K562 (cell line): Measurements from ENCODE around the gene CALML4. TPM values are rescaled to one million over a fixed set of nuclear protein-coding genes. Genes with fewer than 3 reads are reported as not detected.

ENCODE experiments used
- ATF3 ChIP-seq, 2 experiments: fragments of 450-650 bp in 1 of 2; sonication (generic) in 1 of 2; formaldehyde crosslinking in 1 of 2; IDR thresholded peaks in 1 of 2; conservative IDR thresholded peaks in 1 of 2; 2 replicates each; pipeline versions ENCODE4 v1.6.1 to v1.8.1; 2016 to 2023; ENCODE audit warnings: mild to moderate bottlenecking in 2 of 2, moderate library complexity in 2 of 2, inconsistent platforms in 1 of 2, missing genetic modification reagents in 1 of 2
- ATF4 ChIP-seq: fragments of 450-650 bp; formaldehyde crosslinking; IDR thresholded peaks from 2 replicates; pipeline ENCODE4 v1.4.0; 2022; ENCODE audit warnings: mild to moderate bottlenecking, moderate library complexity
- CXXC5 ChIP-seq: fragments of 250-450 bp; sonication (Bioruptor Pico); IDR thresholded peaks from 2 replicates; pipeline ENCODE4 v1.8.0; 2022; ENCODE audit warnings: inconsistent platforms, mild to moderate bottlenecking, moderate library complexity
- MTA3 ChIP-seq: fragments of 450-650 bp; formaldehyde crosslinking; IDR thresholded peaks from 2 replicates; pipeline ENCODE4 v1.6.1; 2017; ENCODE audit warnings: mild to moderate bottlenecking, borderline replicate concordance
- POLR2B ChIP-seq: fragments of 450-650 bp; IDR thresholded peaks from 2 replicates; pipeline ENCODE4 v1.6.1; 2018; ENCODE audit warnings: low read depth; ENCODE audit not compliant: partially characterized antibody
- PPARD ChIP-seq: fragments of 250-450 bp; sonication (Bioruptor Pico); IDR thresholded peaks from 2 replicates; pipeline ENCODE4 v1.8.0; 2022; ENCODE audit warnings: inconsistent platforms, mild to moderate bottlenecking, moderate library complexity
- SMAD4 ChIP-seq: fragments of 250-450 bp; sonication (Bioruptor Pico); conservative IDR thresholded peaks from 2 replicates; pipeline ENCODE4 v1.8.0; 2021; ENCODE audit warnings: inconsistent platforms, mild to moderate bottlenecking, moderate library complexity
- ZNF165 ChIP-seq: fragments of 250-450 bp; sonication (Bioruptor Pico); IDR thresholded peaks from 2 replicates; pipeline ENCODE4 v1.4.0; 2020; ENCODE audit warnings: borderline replicate concordance
- ZSCAN32 ChIP-seq: fragments of 450-650 bp; formaldehyde crosslinking; IDR thresholded peaks from 2 replicates; pipeline ENCODE4 v1.4.0; 2020; ENCODE audit warnings: mild to moderate bottlenecking, moderate library complexity
- polyA plus RNA-seq, 8 experiments: library from polyadenylated mRNA; depleted of rRNA in 4 of 8; stranded (reverse) in 5 of 8; unstranded in 3 of 8; fragments of >200 nt; fragmentation: Nextera tagmentation in 2 of 8; fragmentation: Illumina TruSeq in 1 of 8; extraction: Ambion mirVana in 2 of 8; extraction: Trizol in 1 of 8; gene quantifications; 2 replicates each; pipeline versions ENCODE4 v1.2.1 to v1.2.3, GENCODE V29; 2011 to 2014; ENCODE audit warnings: inconsistent platforms in 1 of 8, missing spikeins in 1 of 8
- total RNA-seq, 7 experiments: library from RNA; depleted of rRNA in 6 of 7; stranded (reverse); fragments of >200 nt in 6 of 7; fragmentation: Illumina TruSeq in 2 of 7; extraction: Trizol in 2 of 7; gene quantifications; 2 replicates each; pipeline versions ENCODE4 v1.2.1 to v1.2.3, GENCODE V29; 2011 to 2021; ENCODE audit warnings: low replicate concordance in 1 of 7

Gene CALML4
- total and polyA plus RNA-seq, 9 of the 15 experiments (the other 6 are each of a cell fraction or from before 2014, with no cell fraction given): 2.8 to 30.6 (median 15.5) TPM

GRCh38 chr15:68183616-68184315, 21.4 kb downstream of the CALML4 start (continued):
- peak; percentile 34; the same call in 1 of the 2 replicates for TF ChIP-seq CXXC5 (CRISPR knock-in tag)
- TF ChIP-seq POLR2B: no peak
- peak; percentile 77 for TF ChIP-seq ATF4 (CRISPR knock-in tag)
- peak; percentile 74 for TF ChIP-seq ATF3 (IDR thresholded peaks at IDR 0.05)
- no peak for TF ChIP-seq ATF3 (CRISPR knock-in tag; conservative IDR thresholded peaks at IDR 0.05)
- no peak for TF ChIP-seq ZNF165 (CRISPR knock-in tag)
- TF ChIP-seq PPARD (CRISPR knock-in tag): no peak
- TF ChIP-seq ZSCAN32 (CRISPR knock-in tag): peak; percentile 60; the same call in 1 of the 2 replicates
- 0 out of 2 replicates have a peak, but pooled peaks have one; percentile 27 for TF ChIP-seq SMAD4 (CRISPR knock-in tag)
- no peak for TF ChIP-seq MTA3
